ENCODE results near the gene AMY1B.
"Not testable (repeated sequence)": the region's sequence is repeated elsewhere in the genome, so short reads cannot be mapped to it uniquely, and the experiment has no call there.

The AMY1B gene

DNA sequence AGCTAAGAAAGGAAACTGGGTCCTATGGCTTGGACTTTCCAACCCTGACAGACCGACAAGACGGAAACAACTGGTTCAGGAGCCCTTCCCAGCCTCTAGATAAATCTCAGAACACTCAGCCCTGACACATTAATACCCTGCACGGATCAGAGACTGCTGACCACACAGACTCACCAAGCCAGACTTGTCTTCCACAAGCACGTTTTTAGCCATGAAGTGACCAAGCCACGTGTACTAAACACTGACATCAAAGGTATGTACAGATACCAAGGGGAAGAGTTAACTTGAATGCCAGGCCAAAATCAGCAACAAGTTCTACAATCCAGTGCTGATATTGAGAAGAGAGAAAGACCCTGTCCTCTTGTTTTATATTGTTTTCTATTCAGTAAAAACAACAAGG lies at the start of gene AMY1B:
Gene AMY1B, minus strand, starts transcription at position 101 of the 400 bp plus-strand sequence. CDS start 571 bp downstream, outside the sequence.
- DNase-seq: not testable (repeated sequence)

DNA sequence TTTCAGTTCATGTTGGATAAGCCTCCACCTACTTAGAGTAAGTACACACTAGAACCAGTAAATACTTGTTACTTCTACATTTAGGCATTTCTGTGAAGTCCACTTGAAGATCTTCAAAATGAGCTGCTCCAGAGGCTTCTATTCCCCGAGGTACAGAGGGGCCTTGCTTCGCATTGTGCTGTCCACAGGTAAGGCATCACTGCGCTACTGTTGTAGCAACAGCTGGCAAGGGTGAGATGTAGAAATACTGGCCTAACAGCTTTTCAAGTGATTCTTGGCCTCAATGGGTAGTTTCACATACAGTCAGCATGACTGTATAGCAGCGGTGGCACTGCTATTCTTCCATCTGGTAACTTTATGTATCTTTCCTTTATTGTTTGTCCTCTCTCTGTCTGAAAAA lies 49.0 kb upstream of the AMY1B start:
- not testable (repeated sequence) for DNase-seq

DNA sequence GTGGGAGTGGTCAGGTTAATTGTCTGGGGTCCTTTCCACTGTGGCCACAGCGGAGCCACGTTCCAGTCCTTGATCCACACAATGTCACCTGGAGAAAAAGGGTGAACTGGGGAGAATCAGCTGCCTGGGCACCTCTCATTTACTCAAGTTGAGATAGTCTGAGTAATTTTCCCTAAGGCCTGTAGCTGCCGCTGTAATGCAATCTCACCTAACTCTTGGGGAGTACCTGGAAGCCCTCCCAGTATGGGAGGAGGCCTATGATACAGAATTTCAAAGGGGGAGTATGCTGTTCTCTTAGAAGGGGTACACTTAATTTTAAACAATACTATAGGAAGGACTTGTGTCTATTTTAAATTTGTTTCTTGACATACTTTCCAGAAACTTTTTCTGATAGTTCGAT lies 48.4 kb upstream of the AMY1B start:
- DNase-seq: not testable (repeated sequence)

DNA sequence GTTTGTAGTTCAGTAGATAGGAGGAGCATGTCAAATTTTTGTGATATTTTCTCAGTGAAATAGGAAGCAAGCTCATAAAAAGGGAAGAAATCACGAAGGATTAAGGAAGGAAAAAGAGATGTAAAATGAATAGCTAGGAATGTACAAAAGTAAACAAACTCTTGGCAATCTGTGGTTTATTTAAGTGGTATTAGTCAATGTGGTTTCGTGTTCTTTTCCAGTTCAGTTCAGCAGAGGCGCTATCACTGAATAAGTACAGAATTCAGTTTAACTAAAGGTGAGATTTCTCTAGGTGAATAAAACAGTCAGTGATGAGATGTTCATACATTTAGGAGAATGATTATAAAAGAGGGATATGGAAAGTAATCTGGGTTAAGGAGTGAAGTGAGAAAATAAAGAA lies 42.0 kb upstream of the AMY1B start:
- DNase-seq: not testable (repeated sequence)

DNA sequence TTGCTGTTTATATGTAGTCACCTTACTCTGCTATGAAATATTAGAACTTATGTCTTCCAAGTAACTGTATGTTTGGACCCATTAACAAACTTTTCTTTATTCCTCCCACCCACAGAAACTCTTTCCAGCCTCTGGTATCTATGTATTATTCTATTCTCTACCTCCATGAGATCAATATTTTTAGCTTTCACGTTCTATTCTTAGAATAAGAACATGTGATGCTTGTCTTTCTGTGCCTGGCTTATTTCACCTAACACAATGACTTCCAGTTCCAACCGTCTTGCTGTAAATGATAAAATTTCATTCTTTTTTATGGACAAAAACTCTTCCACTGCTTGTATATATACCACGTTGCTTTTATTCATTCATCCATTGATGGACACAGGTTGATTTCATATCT lies 39.3 kb upstream of the AMY1B start:
- DNase-seq: not testable (repeated sequence)

DNA sequence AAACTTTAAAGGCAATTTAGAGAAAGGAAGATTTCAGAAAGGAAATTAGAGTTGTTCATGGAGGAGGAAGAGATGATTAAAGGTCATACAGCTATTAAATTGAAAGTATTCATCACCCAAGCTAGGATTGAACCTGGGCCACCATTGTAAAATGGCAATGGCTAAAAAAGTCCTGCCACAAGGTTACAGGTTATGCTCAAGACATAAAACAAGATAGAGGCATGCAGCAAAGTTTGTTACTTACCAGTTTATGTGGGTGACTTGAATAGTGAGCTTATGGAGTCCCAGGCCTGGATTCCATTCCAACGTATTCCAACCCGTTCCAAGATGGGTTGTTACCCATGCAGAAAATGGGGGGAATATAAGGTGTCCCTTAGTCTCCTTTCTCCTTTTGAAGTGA lies 25.5 kb upstream of the AMY1B start:
- DNase-seq: not testable (repeated sequence)

DNA sequence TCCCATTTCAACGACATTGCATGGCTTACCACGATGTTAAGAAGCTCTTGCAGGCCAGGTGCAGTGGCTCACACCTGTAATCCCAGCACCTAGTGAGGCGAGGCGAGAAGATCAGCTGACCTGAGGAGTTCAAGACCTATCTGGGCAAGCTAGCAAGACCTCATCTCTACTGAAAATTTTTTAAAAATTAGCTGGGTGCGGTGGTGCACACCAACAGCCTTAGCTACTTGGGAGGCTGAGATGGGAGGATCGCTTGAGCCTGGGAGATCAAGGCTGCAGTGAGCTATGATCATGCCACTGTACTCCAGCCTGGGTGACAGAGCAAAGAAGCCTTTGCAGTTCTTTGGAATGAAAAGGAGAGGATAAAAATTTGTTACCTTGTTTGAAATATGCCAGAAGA lies 21.4 kb upstream of the AMY1B start:
- not testable (repeated sequence) for DNase-seq

DNA sequence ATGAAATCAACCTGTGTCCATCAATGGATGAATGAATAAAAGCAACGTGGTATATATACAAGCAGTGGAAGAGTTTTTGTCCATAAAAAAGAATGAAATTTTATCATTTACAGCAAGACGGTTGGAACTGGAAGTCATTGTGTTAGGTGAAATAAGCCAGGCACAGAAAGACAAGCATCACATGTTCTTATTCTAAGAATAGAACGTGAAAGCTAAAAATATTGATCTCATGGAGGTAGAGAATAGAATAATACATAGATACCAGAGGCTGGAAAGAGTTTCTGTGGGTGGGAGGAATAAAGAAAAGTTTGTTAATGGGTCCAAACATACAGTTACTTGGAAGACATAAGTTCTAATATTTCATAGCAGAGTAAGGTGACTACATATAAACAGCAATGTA lies 14.4 kb upstream of the AMY1B start:
- DNase-seq: not testable (repeated sequence)

DNA sequence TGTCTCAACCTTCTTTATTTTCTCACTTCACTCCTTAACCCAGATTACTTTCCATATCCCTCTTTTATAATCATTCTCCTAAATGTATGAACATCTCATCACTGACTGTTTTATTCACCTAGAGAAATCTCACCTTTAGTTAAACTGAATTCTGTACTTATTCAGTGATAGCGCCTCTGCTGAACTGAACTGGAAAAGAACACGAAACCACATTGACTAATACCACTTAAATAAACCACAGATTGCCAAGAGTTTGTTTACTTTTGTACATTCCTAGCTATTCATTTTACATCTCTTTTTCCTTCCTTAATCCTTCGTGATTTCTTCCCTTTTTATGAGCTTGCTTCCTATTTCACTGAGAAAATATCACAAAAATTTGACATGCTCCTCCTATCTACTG lies 11.7 kb upstream of the AMY1B start:
- not testable (repeated sequence) for DNase-seq

DNA sequence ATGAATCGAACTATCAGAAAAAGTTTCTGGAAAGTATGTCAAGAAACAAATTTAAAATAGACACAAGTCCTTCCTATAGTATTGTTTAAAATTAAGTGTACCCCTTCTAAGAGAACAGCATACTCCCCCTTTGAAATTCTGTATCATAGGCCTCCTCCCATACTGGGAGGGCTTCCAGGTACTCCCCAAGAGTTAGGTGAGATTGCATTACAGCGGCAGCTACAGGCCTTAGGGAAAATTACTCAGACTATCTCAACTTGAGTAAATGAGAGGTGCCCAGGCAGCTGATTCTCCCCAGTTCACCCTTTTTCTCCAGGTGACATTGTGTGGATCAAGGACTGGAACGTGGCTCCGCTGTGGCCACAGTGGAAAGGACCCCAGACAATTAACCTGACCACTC lies 5.2 kb upstream of the AMY1B start:
- not testable (repeated sequence) for DNase-seq

DNA sequence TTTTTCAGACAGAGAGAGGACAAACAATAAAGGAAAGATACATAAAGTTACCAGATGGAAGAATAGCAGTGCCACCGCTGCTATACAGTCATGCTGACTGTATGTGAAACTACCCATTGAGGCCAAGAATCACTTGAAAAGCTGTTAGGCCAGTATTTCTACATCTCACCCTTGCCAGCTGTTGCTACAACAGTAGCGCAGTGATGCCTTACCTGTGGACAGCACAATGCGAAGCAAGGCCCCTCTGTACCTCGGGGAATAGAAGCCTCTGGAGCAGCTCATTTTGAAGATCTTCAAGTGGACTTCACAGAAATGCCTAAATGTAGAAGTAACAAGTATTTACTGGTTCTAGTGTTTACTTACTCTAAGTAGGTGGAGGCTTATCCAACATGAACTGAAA lies 4.7 kb upstream of the AMY1B start:
- not testable (repeated sequence) for DNase-seq

DNA sequence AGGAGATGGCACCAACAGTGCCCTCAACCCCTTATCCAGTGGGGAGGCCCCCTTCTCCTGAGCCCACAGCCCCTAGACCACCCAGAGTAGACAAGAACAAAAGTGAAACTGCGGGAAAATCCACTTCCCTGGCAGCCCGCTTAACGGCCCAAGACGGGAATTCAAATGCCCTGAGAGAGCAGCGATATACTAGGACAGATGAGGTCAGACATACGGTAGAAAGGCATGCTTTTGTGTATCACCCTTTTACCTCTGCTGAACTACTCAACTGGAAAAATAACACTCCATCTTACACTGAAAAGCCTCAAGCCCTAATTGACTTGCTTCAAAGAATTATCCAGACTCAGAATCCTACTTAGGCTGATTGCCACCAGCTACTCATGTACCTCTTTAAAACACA lies 1.4 kb upstream of the AMY1B start:
- DNase-seq: not testable (repeated sequence)

DNA sequence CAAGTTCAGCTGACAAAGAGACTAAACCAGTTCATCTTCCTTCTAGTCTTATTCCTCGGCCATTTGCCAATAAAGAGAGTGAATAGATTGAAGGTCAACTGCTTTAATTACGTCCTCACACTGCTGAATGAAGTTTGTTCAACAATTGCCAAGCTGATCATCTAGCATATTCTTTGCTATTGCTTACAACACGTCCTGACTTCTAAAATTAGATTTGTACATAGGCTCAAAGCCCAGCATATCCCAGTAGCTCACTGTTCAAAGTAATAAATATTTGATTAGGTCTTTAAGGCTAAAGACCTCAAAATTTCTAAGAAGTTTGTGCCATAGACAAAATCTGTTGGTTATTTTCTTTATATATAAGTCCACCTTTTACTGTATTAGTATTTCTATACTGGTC lies 19.7 kb downstream of the AMY1B start:
- not testable (repeated sequence) for DNase-seq

DNA sequence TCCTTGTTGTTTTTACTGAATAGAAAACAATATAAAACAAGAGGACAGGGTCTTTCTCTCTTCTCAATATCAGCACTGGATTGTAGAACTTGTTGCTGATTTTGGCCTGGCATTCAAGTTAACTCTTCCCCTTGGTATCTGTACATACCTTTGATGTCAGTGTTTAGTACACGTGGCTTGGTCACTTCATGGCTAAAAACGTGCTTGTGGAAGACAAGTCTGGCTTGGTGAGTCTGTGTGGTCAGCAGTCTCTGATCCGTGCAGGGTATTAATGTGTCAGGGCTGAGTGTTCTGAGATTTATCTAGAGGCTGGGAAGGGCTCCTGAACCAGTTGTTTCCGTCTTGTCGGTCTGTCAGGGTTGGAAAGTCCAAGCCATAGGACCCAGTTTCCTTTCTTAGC lies 40.5 kb downstream of the AMY1B start, which contains the start of gene AMY1A:
Gene AMY1A, plus strand, starts transcription at position 301 of the 400 bp plus-strand sequence. CDS start 571 bp downstream, outside the sequence.
- not testable (repeated sequence) for DNase-seq

DNA sequence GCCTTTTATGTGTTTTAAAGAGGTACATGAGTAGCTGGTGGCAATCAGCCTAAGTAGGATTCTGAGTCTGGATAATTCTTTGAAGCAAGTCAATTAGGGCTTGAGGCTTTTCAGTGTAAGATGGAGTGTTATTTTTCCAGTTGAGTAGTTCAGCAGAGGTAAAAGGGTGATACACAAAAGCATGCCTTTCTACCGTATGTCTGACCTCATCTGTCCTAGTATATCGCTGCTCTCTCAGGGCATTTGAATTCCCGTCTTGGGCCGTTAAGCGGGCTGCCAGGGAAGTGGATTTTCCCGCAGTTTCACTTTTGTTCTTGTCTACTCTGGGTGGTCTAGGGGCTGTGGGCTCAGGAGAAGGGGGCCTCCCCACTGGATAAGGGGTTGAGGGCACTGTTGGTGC lies 41.9 kb downstream of the AMY1B start:
- not testable (repeated sequence) for DNase-seq

DNA sequence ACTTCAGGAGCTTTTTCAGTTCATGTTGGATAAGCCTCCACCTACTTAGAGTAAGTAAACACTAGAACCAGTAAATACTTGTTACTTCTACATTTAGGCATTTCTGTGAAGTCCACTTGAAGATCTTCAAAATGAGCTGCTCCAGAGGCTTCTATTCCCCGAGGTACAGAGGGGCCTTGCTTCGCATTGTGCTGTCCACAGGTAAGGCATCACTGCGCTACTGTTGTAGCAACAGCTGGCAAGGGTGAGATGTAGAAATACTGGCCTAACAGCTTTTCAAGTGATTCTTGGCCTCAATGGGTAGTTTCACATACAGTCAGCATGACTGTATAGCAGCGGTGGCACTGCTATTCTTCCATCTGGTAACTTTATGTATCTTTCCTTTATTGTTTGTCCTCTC lies 45.1 kb downstream of the AMY1B start:
- DNase-seq: not testable (repeated sequence)

DNA sequence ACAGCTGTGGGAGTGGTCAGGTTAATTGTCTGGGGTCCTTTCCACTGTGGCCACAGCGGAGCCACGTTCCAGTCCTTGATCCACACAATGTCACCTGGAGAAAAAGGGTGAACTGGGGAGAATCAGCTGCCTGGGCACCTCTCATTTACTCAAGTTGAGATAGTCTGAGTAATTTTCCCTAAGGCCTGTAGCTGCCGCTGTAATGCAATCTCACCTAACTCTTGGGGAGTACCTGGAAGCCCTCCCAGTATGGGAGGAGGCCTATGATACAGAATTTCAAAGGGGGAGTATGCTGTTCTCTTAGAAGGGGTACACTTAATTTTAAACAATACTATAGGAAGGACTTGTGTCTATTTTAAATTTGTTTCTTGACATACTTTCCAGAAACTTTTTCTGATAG lies 45.7 kb downstream of the AMY1B start:
- DNase-seq: not testable (repeated sequence)

DNA sequence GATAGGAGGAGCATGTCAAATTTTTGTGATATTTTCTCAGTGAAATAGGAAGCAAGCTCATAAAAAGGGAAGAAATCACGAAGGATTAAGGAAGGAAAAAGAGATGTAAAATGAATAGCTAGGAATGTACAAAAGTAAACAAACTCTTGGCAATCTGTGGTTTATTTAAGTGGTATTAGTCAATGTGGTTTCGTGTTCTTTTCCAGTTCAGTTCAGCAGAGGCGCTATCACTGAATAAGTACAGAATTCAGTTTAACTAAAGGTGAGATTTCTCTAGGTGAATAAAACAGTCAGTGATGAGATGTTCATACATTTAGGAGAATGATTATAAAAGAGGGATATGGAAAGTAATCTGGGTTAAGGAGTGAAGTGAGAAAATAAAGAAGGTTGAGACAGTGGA lies 52.1 kb downstream of the AMY1B start:
- DNase-seq: not testable (repeated sequence)

DNA sequence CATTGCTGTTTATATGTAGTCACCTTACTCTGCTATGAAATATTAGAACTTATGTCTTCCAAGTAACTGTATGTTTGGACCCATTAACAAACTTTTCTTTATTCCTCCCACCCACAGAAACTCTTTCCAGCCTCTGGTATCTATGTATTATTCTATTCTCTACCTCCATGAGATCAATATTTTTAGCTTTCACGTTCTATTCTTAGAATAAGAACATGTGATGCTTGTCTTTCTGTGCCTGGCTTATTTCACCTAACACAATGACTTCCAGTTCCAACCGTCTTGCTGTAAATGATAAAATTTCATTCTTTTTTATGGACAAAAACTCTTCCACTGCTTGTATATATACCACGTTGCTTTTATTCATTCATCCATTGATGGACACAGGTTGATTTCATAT lies 54.8 kb downstream of the AMY1B start:
- not testable (repeated sequence) for DNase-seq
